NB4 (cell line): ENCODE measurements around the gene PRSS53.

Experiments used
- DNase-seq: peaks from one replicate; pipeline ENCODE4 v3.0.0; 2010; ENCODE audit warnings: low read depth
- H3K4me3 ChIP-seq: one replicate; pipeline ENCODE4 v1.5.1; 2011; ENCODE audit warnings: mild to moderate bottlenecking, low read depth, low read length, moderate library complexity
- CTCF ChIP-seq: IDR thresholded peaks from one replicate; pipeline ENCODE4 v1.5.1; 2012; ENCODE audit warnings: low read depth, low read length
- MAX ChIP-seq: IDR thresholded peaks from 2 replicates; pipeline ENCODE4 v1.6.1; 2011; ENCODE audit warnings: low read depth, low read length
- MYC ChIP-seq: IDR thresholded peaks from 2 replicates; pipeline ENCODE4 v1.6.1; 2011; ENCODE audit warnings: low read depth, low read length
- POLR2A ChIP-seq: IDR thresholded peaks from 2 replicates; pipeline ENCODE4 v1.6.1; 2011; ENCODE audit warnings: mild to moderate bottlenecking; ENCODE audit not compliant: insufficient read length; ENCODE audit errors: extremely low read depth

Gene PRSS53

GRCh38 chr16:31089199-31089598, 456 bp upstream of the PRSS53 start:
- no peak overlapping the region for H3K4me3 ChIP-seq
- TF ChIP-seq POLR2A (no peak), MYC (no peak), CTCF (no peak), MAX (no peak)
- DNase-seq = no peak

GRCh38 chr16:31087971-31088370, 772 bp downstream of the PRSS53 start:
- TF ChIP-seq MYC = no peak
- TF ChIP-seq MAX = no peak
- TF ChIP-seq POLR2A = no peak
- no peak for TF ChIP-seq CTCF
- no peak for DNase-seq

GRCh38 chr16:31087481-31087880, 1.3 kb downstream of the PRSS53 start:
- H3K4me3 ChIP-seq = no peak overlapping the region
- TF ChIP-seq POLR2A (no peak), MYC (no peak), MAX (no peak), CTCF (no peak)
- DNase-seq = no peak

More at GRCh38 chr16:31087971-31088370, 772 bp downstream of the PRSS53 start:
- H3K4me3 ChIP-seq = no peak overlapping the region

GRCh38 chr16:31086629-31086906, 2.2 kb downstream of the PRSS53 start:
- TF ChIP-seq MYC (no peak), MAX (no peak), POLR2A (no peak), CTCF (no peak)
- no peak for DNase-seq
- H3K4me3 ChIP-seq = no peak overlapping the region

GRCh38 chr16:31085873-31086628, 2.7 kb downstream of the PRSS53 start:
- DNase-seq = no peak
- no peak for TF ChIP-seq MAX
- TF ChIP-seq CTCF = no peak
- no peak for TF ChIP-seq POLR2A
- TF ChIP-seq MYC = no peak
- no peak overlapping the region for H3K4me3 ChIP-seq

GRCh38 chr16:31085411-31085810, 3.3 kb downstream of the PRSS53 start:
- DNase-seq = no peak
- no peak for TF ChIP-seq MYC
- no peak for TF ChIP-seq MAX
- TF ChIP-seq CTCF = no peak
- no peak overlapping the region for H3K4me3 ChIP-seq
